Cardiac muscle cell (in vitro differentiated cells and primary cell): ENCODE results near the gene DACT3. TPM values are rescaled to one million over a fixed set of nuclear protein-coding genes. Genes with fewer than 3 reads are reported as not detected.

ENCODE experiments used
- DNase-seq, 2 donors: peaks; one replicate each; pipeline versions ENCODE4 v3.0.0 to v3.0.0-alpha.2; 2010 to 2017; ENCODE audit warnings: low read depth in 1 of 2, low spot score in 1 of 2
- H3K27ac ChIP-seq: fragments of 200-600 bp; sonication (generic); 2 replicates; pipeline ENCODE4 v1.5.1; 2016
- H3K27me3 ChIP-seq: fragments of 200-600 bp; sonication (generic); 2 replicates; pipeline ENCODE4 v1.6.0; 2016; ENCODE audit warnings: control low read depth
- H3K36me3 ChIP-seq: fragments of 200-600 bp; sonication (generic); 2 replicates; pipeline ENCODE4 v1.5.1; 2016; ENCODE audit warnings: control low read depth
- H3K4me1 ChIP-seq: fragments of 200-600 bp; sonication (generic); 2 replicates; pipeline ENCODE4 v1.8.1; 2017; ENCODE audit warnings: low read depth, mild to moderate bottlenecking, mixed run types
- H3K4me3 ChIP-seq: fragments of 200-600 bp; sonication (generic); 2 replicates; pipeline ENCODE4 v1.5.1; 2016; ENCODE audit warnings: mild to moderate bottlenecking
- H3K9me3 ChIP-seq: fragments of 200-600 bp; sonication (generic); 2 replicates; pipeline ENCODE4 v1.5.1; 2017; ENCODE audit warnings: low read depth, mild to moderate bottlenecking, control low read depth
- polyA plus RNA-seq: library from polyadenylated mRNA; unstranded; fragments of >200 nt; fragmentation: Nextera tagmentation; extraction: Ambion mirVana; gene quantifications from 2 replicates; pipeline ENCODE4 v1.2.1, GENCODE V29; 2016
- total RNA-seq: library from RNA; depleted of rRNA; stranded (reverse); fragments of >200 nt; gene quantifications from 2 replicates; pipeline ENCODE4 v1.2.3, GENCODE V29; 2016
- TF ChIP-seq, protein P1 (sequence below): IDR thresholded peaks from 2 replicates; pipeline ENCODE4 v1.5.1; 2012; ENCODE audit warnings: low read depth, mild to moderate bottlenecking, low read length

The DACT3 gene
- total and polyA plus RNA-seq, 2 experiments from 2014 or later: 107 to 142 TPM

DNA sequence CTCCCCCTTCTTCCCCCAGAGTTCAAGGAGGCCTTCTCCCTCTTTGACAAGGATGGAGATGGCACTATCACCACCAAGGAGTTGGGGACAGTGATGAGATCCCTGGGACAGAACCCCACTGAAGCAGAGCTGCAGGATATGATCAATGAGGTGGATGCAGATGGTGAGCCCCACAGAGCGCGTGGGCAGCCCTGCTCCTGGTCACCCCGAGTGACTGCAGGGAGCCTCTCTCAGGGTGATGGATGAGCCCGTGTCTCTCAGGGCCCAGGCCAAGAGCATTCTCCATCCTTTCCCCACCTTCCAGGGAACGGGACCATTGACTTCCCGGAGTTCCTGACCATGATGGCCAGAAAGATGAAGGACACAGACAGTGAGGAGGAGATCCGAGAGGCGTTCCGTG, 52.8 kb downstream of the DACT3 start:
- H3K27ac ChIP-seq: no peak overlapping the region
- H3K9me3 ChIP-seq: no peaks in the 10 kb centered on the region
- no peak for DNase-seq
- TF ChIP-seq, protein P1, sequence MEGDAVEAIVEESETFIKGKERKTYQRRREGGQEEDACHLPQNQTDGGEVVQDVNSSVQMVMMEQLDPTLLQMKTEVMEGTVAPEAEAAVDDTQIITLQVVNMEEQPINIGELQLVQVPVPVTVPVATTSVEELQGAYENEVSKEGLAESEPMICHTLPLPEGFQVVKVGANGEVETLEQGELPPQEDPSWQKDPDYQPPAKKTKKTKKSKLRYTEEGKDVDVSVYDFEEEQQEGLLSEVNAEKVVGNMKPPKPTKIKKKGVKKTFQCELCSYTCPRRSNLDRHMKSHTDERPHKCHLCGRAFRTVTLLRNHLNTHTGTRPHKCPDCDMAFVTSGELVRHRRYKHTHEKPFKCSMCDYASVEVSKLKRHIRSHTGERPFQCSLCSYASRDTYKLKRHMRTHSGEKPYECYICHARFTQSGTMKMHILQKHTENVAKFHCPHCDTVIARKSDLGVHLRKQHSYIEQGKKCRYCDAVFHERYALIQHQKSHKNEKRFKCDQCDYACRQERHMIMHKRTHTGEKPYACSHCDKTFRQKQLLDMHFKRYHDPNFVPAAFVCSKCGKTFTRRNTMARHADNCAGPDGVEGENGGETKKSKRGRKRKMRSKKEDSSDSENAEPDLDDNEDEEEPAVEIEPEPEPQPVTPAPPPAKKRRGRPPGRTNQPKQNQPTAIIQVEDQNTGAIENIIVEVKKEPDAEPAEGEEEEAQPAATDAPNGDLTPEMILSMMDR: no peak
- peaks cover 12% of the 10 kb centered on the region for H3K4me1 ChIP-seq
- no peak overlapping the region for H3K4me3 ChIP-seq
- peaks cover 34% of the 10 kb centered on the region for H3K36me3 ChIP-seq
- H3K27me3 ChIP-seq: no peaks in the 10 kb centered on the region

DNA sequence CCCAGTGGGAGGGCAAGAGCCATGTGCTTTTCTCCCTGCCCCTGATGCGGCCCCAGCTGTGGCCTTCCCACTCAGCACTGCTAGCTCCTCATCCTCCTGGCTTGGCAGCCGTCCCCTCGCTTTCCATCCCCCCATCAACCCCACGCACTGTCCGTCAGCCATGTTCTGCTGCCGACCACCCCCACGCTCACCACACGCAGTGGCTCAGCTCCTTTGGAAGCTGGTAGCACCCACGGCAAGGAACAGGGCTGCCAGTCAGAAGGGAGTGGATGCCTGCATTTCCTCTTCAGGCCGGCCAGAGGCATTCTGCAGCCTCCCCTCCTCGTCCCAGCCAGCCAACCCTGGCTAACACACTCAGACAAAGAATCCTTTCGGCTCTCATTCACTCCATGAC, 53.5 kb downstream of the DACT3 start:
- H3K36me3 ChIP-seq: peaks cover 34% of the 10 kb centered on the region

DNA sequence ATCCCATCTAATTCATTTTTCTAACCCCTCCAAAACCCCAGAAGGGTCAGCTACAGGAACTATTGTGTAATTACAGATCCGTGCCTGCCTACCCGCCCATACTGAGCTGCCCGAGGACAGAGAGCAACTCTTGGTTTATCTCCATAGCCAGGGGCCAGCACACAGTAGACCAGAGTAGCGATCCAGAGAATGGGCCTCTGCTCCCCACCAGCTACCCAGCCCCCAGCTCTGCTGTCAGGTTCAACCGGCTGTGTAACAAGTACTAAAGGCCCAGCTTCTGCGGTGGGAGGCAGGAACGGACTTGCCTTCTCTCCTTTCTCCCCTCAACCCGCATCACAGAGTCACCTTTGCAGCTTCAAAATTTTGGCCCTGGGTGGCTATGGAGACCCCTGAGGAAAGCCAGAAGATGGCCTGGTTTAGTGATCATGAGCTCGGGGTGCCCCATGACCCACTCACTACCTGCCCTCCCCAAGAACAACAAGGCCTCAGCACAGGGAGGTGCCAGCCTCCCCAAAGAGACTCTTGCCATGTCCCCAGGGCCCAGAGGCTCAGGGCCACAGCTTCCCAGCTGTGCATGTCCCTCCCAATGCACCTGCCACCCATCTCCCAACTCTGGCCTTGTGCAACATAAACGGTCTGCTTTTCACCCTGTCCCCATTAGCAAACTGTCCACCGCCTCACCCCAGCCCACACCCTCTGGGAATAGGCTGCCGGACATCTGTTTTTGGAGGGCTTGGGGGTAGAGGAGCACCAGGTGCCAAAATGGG, 54.1 kb downstream of the DACT3 start:
- TF ChIP-seq, protein P1: no peak
- peaks cover 34% of the 10 kb centered on the region for H3K36me3 ChIP-seq
- no peak for DNase-seq

More for the DNA sequence above, 53.5 kb downstream of the DACT3 start:
- TF ChIP-seq, protein P1: no peak
- Histone ChIP-seq H3K4me3 (no peak overlapping the region), H3K27me3 (no peaks in the 10 kb centered on the region), H3K9me3 (no peaks in the 10 kb centered on the region), H3K4me1 (peaks cover 19% of the 10 kb centered on the region), H3K27ac (no peak overlapping the region)
- no peak for DNase-seq

DNA sequence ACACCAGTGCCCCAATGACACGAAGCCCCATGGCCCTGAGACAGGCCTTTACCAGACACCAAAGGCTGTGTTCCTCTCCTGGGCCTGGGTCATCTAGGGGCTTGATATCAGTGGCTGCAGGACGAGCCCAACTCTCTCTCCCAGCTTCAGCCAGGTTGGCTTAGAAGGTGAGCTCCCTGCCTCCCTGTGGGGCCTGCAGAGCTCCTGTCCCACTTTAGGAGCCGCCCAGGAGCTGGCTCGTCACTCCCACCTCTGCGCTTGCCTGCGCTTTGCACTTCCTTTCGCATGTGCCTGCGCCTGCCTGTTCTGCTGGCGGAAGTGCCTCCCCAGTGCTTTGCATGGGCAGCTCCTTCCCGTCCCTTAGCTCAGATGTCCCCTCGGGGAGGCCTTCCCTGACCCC, 55.0 kb downstream of the DACT3 start:
- TF ChIP-seq, protein P1: no peak
- peaks cover 34% of the 10 kb centered on the region for H3K36me3 ChIP-seq

More for the DNA sequence above, 54.1 kb downstream of the DACT3 start:
- Histone ChIP-seq H3K9me3 (no peaks in the 10 kb centered on the region), H3K4me1 (peaks cover 21% of the 10 kb centered on the region), H3K27me3 (no peaks in the 10 kb centered on the region), H3K4me3 (no peak overlapping the region), H3K27ac (no peak overlapping the region)

DNA sequence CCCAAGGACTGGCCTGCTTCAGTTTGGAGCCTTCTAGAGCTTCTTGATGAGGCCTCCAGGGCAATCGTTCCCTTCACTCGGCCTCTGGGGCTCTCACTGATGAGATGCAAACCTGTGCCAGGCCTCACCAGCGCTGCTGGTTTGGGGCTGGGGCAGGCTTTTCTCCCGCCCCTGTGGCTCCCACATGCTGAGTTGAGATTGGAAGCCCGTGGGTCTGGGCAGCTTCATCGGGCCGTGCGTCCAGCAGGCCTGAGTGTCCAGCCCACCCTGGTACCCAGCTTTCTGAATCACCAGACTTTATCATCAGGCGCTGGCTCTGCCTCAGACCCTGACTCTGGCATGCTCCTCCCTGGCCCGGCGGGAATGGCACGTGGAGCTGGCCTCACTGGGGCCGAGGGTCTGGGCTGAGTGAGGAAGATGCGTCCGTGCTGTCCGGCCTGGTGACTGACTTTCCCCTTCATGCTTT, 55.6 kb downstream of the DACT3 start:
- TF ChIP-seq, protein P1: no peak
- no peak overlapping the region for H3K4me3 ChIP-seq
- no peaks in the 10 kb centered on the region for H3K27me3 ChIP-seq
- peaks cover 21% of the 10 kb centered on the region for H3K4me1 ChIP-seq
- H3K27ac ChIP-seq: peak overlapping the region; percentile 4
- DNase-seq: no peak
- peaks cover 34% of the 10 kb centered on the region for H3K36me3 ChIP-seq
- no peaks in the 10 kb centered on the region for H3K9me3 ChIP-seq

More for the DNA sequence above, 55.0 kb downstream of the DACT3 start:
- no peak overlapping the region for H3K4me3 ChIP-seq
- no peaks in the 10 kb centered on the region for H3K9me3 ChIP-seq
- H3K27me3 ChIP-seq: no peaks in the 10 kb centered on the region
- H3K4me1 ChIP-seq: peaks cover 21% of the 10 kb centered on the region
- no peak overlapping the region for H3K27ac ChIP-seq
- no peak for DNase-seq
